Ishikawa (cell line): ENCODE results near the gene CD74.

Experiments
- CEBPB ChIP-seq: IDR thresholded peaks from 2 replicates; pipeline ENCODE4 v1.6.1; 2012
- CREB1 ChIP-seq: IDR thresholded peaks from 2 replicates; pipeline ENCODE4 v1.6.1; 2012; ENCODE audit warnings: low read depth
- EGR1 ChIP-seq: IDR thresholded peaks from 2 replicates; pipeline ENCODE4 v1.6.1; 2012
- EP300 ChIP-seq: IDR thresholded peaks from 2 replicates; pipeline ENCODE4 v1.6.1; 2012; ENCODE audit warnings: borderline replicate concordance
- FOXM1 ChIP-seq: IDR thresholded peaks from 2 replicates; pipeline ENCODE4 v1.6.1; 2012; ENCODE audit warnings: low read depth, borderline replicate concordance
- NFIC ChIP-seq: IDR thresholded peaks from 2 replicates; pipeline ENCODE4 v1.6.1; 2012
- RAD21 ChIP-seq: IDR thresholded peaks from 2 replicates; pipeline ENCODE4 v1.6.1; 2012; ENCODE audit warnings: low read depth
- TAF1 ChIP-seq: IDR thresholded peaks from 2 replicates; pipeline ENCODE4 v1.6.1; 2012; ENCODE audit warnings: low read depth, mild to moderate bottlenecking
- TCF12 ChIP-seq: IDR thresholded peaks from 2 replicates; pipeline ENCODE4 v1.6.1; 2012; ENCODE audit warnings: low read depth
- TEAD4 ChIP-seq: IDR thresholded peaks from 2 replicates; pipeline ENCODE4 v1.6.1; 2012
- YY1 ChIP-seq: IDR thresholded peaks from 2 replicates; pipeline ENCODE4 v1.6.1; 2012; ENCODE audit warnings: low read depth
- ZBTB7A ChIP-seq: IDR thresholded peaks from 2 replicates; pipeline ENCODE4 v1.6.1; 2012; ENCODE audit warnings: low read depth
- TF ChIP-seq, protein P1 (sequence below): IDR thresholded peaks from 2 replicates; pipeline ENCODE4 v1.6.1; 2012
- TF ChIP-seq, protein P2 (sequence below): IDR thresholded peaks from 2 replicates; pipeline ENCODE4 v1.6.1; 2012
- TF ChIP-seq, protein P3 (sequence below): IDR thresholded peaks from 2 replicates; pipeline ENCODE4 v1.6.1; 2012; ENCODE audit warnings: low read depth, mild to moderate bottlenecking

Gene CD74

DNA sequence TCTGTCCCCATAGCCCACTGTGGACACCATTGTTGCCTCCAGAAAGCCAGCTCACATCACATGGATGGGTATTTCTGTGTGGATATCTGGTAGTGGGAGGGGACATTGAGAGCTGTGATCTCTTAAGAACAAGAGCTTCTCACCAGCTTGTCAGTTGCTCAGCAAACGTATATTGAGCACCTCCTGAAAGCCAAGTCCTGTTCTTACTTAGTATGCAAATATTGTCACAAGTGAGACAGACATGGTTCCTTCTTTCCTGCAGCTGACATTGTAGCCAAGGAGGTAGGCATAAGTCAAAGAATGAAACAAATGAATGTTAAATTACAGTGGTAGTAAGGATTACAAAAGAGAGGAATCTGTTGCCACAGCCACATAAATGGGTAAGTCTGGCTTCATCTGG lies 51.4 kb downstream of the CD74 start:
- no peak for TF ChIP-seq TCF12
- TF ChIP-seq, protein P1, sequence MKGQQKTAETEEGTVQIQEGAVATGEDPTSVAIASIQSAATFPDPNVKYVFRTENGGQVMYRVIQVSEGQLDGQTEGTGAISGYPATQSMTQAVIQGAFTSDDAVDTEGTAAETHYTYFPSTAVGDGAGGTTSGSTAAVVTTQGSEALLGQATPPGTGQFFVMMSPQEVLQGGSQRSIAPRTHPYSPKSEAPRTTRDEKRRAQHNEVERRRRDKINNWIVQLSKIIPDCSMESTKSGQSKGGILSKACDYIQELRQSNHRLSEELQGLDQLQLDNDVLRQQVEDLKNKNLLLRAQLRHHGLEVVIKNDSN = no peak
- TF ChIP-seq, protein P2, sequence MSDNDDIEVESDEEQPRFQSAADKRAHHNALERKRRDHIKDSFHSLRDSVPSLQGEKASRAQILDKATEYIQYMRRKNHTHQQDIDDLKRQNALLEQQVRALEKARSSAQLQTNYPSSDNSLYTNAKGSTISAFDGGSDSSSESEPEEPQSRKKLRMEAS = no peak

DNA sequence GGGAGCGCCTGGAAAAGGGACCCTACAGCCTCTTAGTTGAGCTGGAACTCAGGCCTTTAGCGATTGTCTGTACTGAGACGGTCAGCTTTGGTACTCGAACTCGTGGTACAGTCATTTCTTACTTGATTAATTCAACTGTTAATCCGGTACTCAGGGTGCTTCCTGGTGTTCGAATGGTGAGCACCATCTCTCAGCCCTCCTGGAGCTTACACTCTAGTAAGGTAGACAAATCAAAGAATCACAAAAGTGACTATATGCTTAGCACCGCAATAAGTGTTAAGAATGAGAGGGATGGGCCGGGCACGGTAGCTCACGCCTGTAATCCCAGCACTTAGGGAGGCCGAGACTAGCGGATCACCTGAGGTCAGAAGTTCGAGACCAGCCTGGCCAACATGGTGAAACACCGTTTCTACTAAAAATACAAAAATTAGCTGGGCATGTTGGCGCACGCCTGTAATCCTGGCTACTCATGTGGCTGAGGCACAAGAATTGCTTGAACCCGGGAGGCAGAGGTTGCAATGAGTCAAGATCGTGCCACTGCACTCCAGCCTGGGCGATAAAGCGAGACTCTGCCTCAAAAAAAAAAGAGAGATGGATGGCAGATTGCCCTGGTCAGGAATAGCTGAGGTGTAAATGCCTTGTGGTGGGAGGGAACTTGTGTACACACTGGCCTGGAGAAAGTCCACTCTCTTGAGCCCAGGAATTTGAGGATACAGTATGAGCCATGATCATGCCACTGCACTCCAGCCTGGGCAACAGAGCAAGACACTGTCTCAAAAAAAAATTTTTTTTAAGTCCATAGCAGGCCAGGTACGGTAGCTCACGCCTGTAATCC lies 54.2 kb downstream of the CD74 start:
- TF ChIP-seq YY1 (no peak), CREB1 (no peak), ZBTB7A (no peak), RAD21 (no peak), TEAD4 (no peak), EGR1 (no peak), TAF1 (no peak), NFIC (no peak), EP300 (no peak), CEBPB (no peak), TCF12 (no peak), FOXM1 (no peak)
- TF ChIP-seq, protein P2 = no peak
- TF ChIP-seq, protein P1 = no peak
- TF ChIP-seq, protein P3, sequence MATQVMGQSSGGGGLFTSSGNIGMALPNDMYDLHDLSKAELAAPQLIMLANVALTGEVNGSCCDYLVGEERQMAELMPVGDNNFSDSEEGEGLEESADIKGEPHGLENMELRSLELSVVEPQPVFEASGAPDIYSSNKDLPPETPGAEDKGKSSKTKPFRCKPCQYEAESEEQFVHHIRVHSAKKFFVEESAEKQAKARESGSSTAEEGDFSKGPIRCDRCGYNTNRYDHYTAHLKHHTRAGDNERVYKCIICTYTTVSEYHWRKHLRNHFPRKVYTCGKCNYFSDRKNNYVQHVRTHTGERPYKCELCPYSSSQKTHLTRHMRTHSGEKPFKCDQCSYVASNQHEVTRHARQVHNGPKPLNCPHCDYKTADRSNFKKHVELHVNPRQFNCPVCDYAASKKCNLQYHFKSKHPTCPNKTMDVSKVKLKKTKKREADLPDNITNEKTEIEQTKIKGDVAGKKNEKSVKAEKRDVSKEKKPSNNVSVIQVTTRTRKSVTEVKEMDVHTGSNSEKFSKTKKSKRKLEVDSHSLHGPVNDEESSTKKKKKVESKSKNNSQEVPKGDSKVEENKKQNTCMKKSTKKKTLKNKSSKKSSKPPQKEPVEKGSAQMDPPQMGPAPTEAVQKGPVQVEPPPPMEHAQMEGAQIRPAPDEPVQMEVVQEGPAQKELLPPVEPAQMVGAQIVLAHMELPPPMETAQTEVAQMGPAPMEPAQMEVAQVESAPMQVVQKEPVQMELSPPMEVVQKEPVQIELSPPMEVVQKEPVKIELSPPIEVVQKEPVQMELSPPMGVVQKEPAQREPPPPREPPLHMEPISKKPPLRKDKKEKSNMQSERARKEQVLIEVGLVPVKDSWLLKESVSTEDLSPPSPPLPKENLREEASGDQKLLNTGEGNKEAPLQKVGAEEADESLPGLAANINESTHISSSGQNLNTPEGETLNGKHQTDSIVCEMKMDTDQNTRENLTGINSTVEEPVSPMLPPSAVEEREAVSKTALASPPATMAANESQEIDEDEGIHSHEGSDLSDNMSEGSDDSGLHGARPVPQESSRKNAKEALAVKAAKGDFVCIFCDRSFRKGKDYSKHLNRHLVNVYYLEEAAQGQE = no peak

DNA sequence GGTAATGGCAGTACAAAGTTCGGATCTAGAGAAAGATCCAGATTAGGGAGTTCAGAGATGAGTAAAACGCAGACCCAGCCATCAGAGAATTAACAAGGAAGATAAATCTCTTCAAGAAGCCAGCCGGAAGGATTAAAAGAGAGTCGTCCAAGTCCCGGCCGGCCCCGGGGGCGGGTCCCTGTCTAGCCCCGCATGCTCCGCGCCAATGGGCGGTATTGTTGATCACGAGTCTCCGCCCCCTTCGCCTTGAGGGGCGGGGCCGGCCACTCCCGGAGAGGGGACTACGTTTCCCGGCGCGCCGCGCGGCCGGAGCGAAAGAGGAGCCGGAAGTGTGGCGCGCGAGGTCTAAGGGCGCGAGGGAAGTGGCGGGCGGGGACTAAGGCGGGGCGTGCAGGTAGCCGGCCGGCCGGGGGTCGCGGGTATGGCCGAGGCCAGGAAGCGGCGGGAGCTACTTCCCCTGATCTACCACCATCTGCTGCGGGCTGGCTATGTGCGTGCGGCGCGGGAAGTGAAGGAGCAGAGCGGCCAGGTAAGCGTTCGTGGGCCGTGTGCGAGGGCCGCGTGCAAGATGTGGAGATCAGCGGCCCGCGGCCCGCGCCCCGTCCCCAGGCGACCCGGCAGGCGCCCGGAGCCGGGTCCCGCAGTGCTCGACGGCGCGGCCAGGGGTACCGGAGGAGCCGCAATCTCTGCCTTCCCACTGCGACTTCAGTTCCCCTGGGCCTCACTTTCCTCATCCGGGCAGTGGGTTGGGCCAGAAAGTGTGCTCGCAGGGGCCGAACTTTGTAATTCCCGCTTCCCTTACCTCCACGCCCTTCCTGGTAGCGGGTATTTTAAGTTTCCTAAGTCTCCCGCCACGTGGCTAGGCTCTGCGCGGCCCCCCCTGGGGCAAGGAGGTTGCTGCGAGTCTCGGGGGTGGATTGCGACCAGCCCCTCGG lies 55.1 kb downstream of the CD74 start, which contains the start of gene TCOF1:
Gene TCOF1 (plus strand): TSS at position 372 of the 935 bp plus-strand sequence. CDS start 50 bp downstream, at position 422.
- TF ChIP-seq EP300 = no peak
- TF ChIP-seq CREB1 = no peak
- TF ChIP-seq RAD21 = no peak
- no peak for TF ChIP-seq FOXM1
- no peak for TF ChIP-seq EGR1
- TF ChIP-seq, protein P1 = 0 out of 2 replicates have a peak, but pooled peaks have one; percentile 31
- no peak for TF ChIP-seq TEAD4
- peak; percentile 95 for TF ChIP-seq ZBTB7A
- no peak for TF ChIP-seq NFIC
- peak; percentile 54 for TF ChIP-seq TAF1
- TF ChIP-seq, protein P2 = peak; percentile 87
- TF ChIP-seq, protein P3 = no peak
- TF ChIP-seq TCF12 = no peak
- TF ChIP-seq CEBPB = no peak
- TF ChIP-seq YY1 = no peak

DNA sequence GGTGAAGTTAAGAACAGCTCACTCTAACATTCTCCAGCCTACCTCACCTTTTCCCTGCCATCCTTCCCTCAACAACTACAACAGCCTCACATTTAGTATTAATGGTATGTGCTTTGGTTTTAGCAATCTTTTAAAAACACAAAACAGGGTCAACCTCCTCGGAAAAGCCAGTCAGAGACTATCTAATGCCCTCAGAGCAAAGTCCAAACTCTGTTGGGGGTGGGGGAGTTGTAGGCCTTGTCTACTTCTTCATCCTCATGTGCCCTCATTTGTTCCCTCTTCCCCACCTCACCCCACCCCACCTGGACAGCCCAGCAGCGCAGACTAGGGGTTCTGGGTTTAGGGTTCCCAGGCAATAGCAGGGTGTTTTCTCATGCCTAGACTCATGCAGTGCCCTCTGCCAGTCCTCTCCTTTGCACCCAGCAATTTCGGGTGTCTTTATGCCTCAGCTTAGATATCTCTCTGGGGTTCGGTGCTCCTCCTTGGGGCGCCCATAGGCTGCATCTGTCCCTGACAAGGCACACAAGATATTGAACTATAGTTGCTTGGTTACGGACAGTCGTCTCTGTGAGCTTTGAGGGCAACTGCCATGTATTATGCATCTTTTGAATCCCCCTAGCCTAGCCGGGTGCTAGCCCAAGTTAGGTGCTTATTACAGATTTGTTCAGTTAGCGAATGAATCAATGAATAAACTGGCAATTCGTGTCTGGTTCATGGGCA lies 56.0 kb downstream of the CD74 start:
- TF ChIP-seq, protein P2 = no peak
- TF ChIP-seq TCF12 (no peak), NFIC (no peak), EGR1 (no peak), FOXM1 (no peak), TAF1 (no peak), ZBTB7A (no peak), YY1 (no peak), EP300 (no peak), CEBPB (no peak), RAD21 (no peak), TEAD4 (no peak), CREB1 (no peak)
- TF ChIP-seq, protein P3 = no peak
- TF ChIP-seq, protein P1 = no peak
